Activated CD4-positive, alpha-beta T cell treated with anti-CD3 and anti-CD28 coated beads, Interleukin-2, amount 10 ng/mL, durations not matched to agents 24 days and 14 days (primary cell): Measurements from ENCODE around the gene ENOSF1. TPM values are rescaled to one million over a fixed set of nuclear protein-coding genes. Genes with fewer than 3 reads are reported as not detected.

ENCODE experiments used
- DNase-seq: peaks from one replicate; pipeline ENCODE4 v3.0.0; 2022
- H3K27ac Mint-ChIP-seq: one replicate; pipeline ENCODE4 v1.8.0; 2022; ENCODE audit warnings: mild to moderate bottlenecking, mixed read lengths
- H3K27me3 Mint-ChIP-seq: one replicate; pipeline ENCODE4 v1.8.0; 2022; ENCODE audit warnings: mixed read lengths
- H3K36me3 Mint-ChIP-seq: one replicate; pipeline ENCODE4 v1.8.0; 2022; ENCODE audit warnings: low read depth, mild to moderate bottlenecking, mixed read lengths
- H3K4me1 Mint-ChIP-seq: one replicate; pipeline ENCODE4 v1.8.0; 2021; ENCODE audit warnings: mixed read lengths
- H3K4me3 Mint-ChIP-seq: one replicate; pipeline ENCODE4 v1.8.0; 2022; ENCODE audit warnings: mild to moderate bottlenecking, moderate library complexity, mixed read lengths
- H3K9me3 Mint-ChIP-seq: one replicate; pipeline ENCODE4 v1.8.0; 2021; ENCODE audit warnings: mixed read lengths
- intact Hi-C: fragments of 100-400 bp; cut with micrococcal nuclease; formaldehyde crosslinking; loops from one replicate; pipeline ENCODE4 v1.15.1; 2023
- total RNA-seq: library from RNA; stranded (reverse); gene quantifications from 2 replicates; pipeline ENCODE4 v1.2.3, GENCODE V29; 2022

ENOSF1 gene
- total RNA-seq, 1 donor from 2014 or later, result 91.8 TPM

GRCh38 chr18:657311-658000, 55.0 kb downstream of the ENOSF1 start, which contains the start of gene TYMS:
Gene TYMS, plus strand, starts transcription at chr18:657653. Its CDS starts 90 bp downstream, at chr18:657743.
- peaks cover 43% of the 10 kb centered on the region for H3K36me3 Mint-ChIP-seq
- peaks cover 5% of the 10 kb centered on the region for H3K9me3 Mint-ChIP-seq
- H3K27me3 Mint-ChIP-seq, result no peaks in the 10 kb centered on the region
- H3K4me1 Mint-ChIP-seq, result peaks cover 42% of the 10 kb centered on the region
- H3K4me3 Mint-ChIP-seq, result peak within 1 kb of the TSS; percentile 96
- DNase-seq, result peak; percentile 88
- intact Hi-C loops, result loop anchor here (2.0 to 5.0 kb wide), 2 partner anchors 35 to 145 kb away; no protein-coding TSS in a partner anchor
- H3K27ac Mint-ChIP-seq, result peak within 1 kb of the TSS; percentile 96

- Mint-ChIP-seq H3K27me3 (no peaks in the 10 kb centered on the region), H3K27ac (no peak overlapping the region), H3K36me3 (peaks cover 24% of the 10 kb centered on the region), H3K4me1 (peaks cover 40% of the 10 kb centered on the region), H3K9me3 (no peaks in the 10 kb centered on the region), H3K4me3 (peak overlapping the region; percentile 26)
- peak; percentile 47 for DNase-seq
- intact Hi-C loops, result loop anchor here (5.0 kb wide), 1 partner anchor 33 kb away; no protein-coding TSS in a partner anchor
These were observed 57.0 kb downstream of the ENOSF1 start for GRCh38 chr18:655445-655844.

DNA sequence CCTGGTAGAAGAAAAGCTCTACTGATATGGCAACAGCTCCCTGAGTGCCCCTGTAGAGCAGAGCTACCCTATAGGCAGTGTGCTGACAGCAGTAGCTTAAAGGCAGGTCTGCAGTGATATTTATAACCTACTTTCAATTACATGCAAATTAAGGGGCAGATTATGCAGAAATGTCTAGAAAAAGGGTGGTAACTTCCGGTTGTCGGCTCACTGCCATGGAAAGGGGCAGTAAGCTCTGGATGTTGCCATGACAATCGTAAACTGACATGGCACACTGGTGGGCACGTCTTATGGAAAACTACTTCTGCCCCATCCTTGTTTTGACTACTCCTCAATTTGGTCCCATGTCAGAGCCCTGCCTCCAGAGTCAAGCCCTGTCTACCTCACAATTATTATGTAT, 57.8 kb downstream of the ENOSF1 start:
- no peak overlapping the region for H3K4me3 Mint-ChIP-seq
- intact Hi-C loops, result no loop called here
- H3K27me3 Mint-ChIP-seq, result no peaks in the 10 kb centered on the region
- no peak overlapping the region for H3K27ac Mint-ChIP-seq
- peaks cover 35% of the 10 kb centered on the region for H3K4me1 Mint-ChIP-seq
- H3K36me3 Mint-ChIP-seq, result peaks cover 16% of the 10 kb centered on the region
- H3K9me3 Mint-ChIP-seq, result no peaks in the 10 kb centered on the region
- peak; percentile 51 for DNase-seq

GRCh38 chr18:653512-653911, 58.9 kb downstream of the ENOSF1 start:
- no peaks in the 10 kb centered on the region for H3K9me3 Mint-ChIP-seq
- no peak overlapping the region for H3K4me3 Mint-ChIP-seq
- H3K36me3 Mint-ChIP-seq, result peaks cover 6% of the 10 kb centered on the region
- H3K4me1 Mint-ChIP-seq, result peaks cover 25% of the 10 kb centered on the region
- H3K27me3 Mint-ChIP-seq, result no peaks in the 10 kb centered on the region
- H3K27ac Mint-ChIP-seq, result no peak overlapping the region
- DNase-seq, result peak; percentile 27
- intact Hi-C loops, result no loop called here

DNA sequence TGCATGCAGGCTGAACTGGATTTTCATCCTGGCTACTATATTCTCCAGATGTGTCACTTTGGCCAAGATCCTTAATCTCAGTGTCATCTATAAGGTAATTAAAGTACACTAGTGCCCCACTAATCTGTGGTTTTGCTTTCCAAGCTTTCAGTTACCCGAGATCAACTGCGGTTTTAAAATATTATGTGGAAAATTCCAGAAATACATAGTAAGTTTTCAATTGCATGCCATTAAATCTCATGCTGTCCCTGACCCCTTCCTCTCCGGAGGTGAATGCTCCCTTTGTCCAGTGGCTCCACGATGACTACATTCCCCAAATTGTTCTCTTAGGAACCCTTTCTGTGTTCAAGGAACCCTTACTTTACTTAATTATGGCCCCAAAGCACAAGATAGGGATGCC, 60.3 kb downstream of the ENOSF1 start:
- intact Hi-C loops, result no loop called here
- peaks cover 25% of the 10 kb centered on the region for H3K4me1 Mint-ChIP-seq
- H3K36me3 Mint-ChIP-seq, result peaks cover 4% of the 10 kb centered on the region
- no peak overlapping the region for H3K4me3 Mint-ChIP-seq
- H3K27me3 Mint-ChIP-seq, result no peaks in the 10 kb centered on the region
- H3K9me3 Mint-ChIP-seq, result no peaks in the 10 kb centered on the region
- no peak for DNase-seq
- no peak overlapping the region for H3K27ac Mint-ChIP-seq

DNA sequence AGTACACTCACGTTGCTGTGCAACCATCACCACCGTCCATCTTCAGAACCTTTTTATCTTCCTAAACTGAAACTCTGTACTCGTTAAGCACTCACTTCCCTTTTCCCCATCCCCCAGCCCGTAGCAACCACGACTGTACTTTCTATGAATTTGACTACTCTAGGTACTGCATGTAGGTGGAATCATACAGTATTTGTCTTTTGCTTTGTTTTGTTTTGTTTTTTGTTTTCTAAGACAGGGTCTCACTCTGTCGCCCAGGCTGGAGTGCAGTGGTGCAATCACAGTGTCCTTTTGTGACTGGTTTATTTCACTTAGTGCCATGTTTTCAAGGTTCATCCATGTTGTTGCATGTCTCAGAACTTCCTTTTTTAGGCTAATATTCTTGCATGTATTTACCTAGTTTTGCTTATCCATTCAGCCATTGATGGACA, 62.0 kb downstream of the ENOSF1 start:
- Mint-ChIP-seq H3K4me1 (peaks cover 14% of the 10 kb centered on the region), H3K4me3 (peak overlapping the region; percentile 68), H3K9me3 (no peaks in the 10 kb centered on the region), H3K27ac (peak overlapping the region; percentile 58), H3K27me3 (no peaks in the 10 kb centered on the region), H3K36me3 (no peaks in the 10 kb centered on the region)
- DNase-seq, result peak; percentile 84
- intact Hi-C loops, result no loop called here

DNA sequence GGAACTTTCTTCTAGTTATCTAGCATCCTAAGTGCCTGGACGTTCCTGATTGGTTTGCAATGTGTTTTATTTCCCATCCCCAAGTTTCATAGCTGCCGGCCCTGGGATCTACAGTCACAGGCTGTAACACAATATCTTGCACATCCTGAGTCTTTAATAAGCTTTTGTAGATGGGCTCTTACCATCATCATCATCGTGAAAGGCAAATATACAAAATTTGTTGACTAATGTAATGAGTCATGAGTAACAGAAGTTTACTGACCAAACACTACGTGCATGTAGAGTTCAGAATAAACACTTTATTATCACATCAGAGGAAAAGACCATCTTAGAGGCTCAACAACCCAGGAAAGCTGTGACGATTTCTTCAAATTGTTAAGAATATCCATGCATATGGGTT, 63.1 kb downstream of the ENOSF1 start:
- Mint-ChIP-seq H3K4me3 (no peak overlapping the region), H3K27me3 (peaks cover 1% of the 10 kb centered on the region), H3K9me3 (no peaks in the 10 kb centered on the region), H3K36me3 (no peaks in the 10 kb centered on the region), H3K27ac (no peak overlapping the region), H3K4me1 (peaks cover 12% of the 10 kb centered on the region)
- DNase-seq, result no peak
- intact Hi-C loops, result no loop called here

DNA sequence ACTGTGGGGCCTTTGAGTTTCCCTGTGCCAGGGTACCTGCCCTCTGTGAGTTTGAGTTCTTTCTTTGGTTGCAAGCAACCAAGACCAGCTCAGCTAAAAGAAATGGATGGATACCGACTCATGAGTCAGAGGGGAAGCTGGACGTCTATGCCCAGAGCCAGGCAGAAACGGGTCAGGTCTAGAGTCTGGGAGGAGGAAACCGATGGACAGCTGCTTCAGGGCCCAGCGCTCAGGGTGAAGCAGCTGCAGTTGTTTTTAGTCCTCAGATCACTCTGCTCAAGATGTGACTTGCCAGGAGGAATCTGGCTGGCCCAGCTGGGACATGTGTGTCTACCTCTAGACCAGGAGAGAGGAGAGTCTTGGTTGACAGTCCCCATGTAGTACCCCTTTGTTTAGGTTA, 65.1 kb downstream of the ENOSF1 start:
- no peaks in the 10 kb centered on the region for H3K36me3 Mint-ChIP-seq
- DNase-seq, result no peak
- H3K4me1 Mint-ChIP-seq, result peaks cover 8% of the 10 kb centered on the region
- H3K9me3 Mint-ChIP-seq, result no peaks in the 10 kb centered on the region
- H3K27ac Mint-ChIP-seq, result no peak overlapping the region
- peaks cover 11% of the 10 kb centered on the region for H3K27me3 Mint-ChIP-seq
- intact Hi-C loops, result no loop called here
- H3K4me3 Mint-ChIP-seq, result no peak overlapping the region

GRCh38 chr18:644395-645004, 67.9 kb downstream of the ENOSF1 start:
- Mint-ChIP-seq H3K4me3 (no peak overlapping the region), H3K27ac (no peak overlapping the region), H3K4me1 (no peaks in the 10 kb centered on the region), H3K9me3 (no peaks in the 10 kb centered on the region), H3K27me3 (peaks cover 21% of the 10 kb centered on the region), H3K36me3 (no peaks in the 10 kb centered on the region)
- no peak for DNase-seq
- intact Hi-C loops, result no loop called here

GRCh38 chr18:641224-641623, 71.2 kb downstream of the ENOSF1 start:
- H3K4me3 Mint-ChIP-seq, result no peak overlapping the region
- DNase-seq, result no peak
- no peaks in the 10 kb centered on the region for H3K36me3 Mint-ChIP-seq
- peaks cover 24% of the 10 kb centered on the region for H3K27me3 Mint-ChIP-seq
- H3K27ac Mint-ChIP-seq, result no peak overlapping the region
- intact Hi-C loops, result no loop called here
- H3K9me3 Mint-ChIP-seq, result no peaks in the 10 kb centered on the region
- H3K4me1 Mint-ChIP-seq, result no peaks in the 10 kb centered on the region

GRCh38 chr18:635171-635570, 77.3 kb downstream of the ENOSF1 start:
- Mint-ChIP-seq H3K36me3 (no peaks in the 10 kb centered on the region), H3K4me3 (no peak overlapping the region), H3K27me3 (peaks cover 16% of the 10 kb centered on the region), H3K4me1 (no peaks in the 10 kb centered on the region), H3K27ac (no peak overlapping the region), H3K9me3 (no peaks in the 10 kb centered on the region)
- DNase-seq, result no peak
- intact Hi-C loops, result no loop called here

DNA sequence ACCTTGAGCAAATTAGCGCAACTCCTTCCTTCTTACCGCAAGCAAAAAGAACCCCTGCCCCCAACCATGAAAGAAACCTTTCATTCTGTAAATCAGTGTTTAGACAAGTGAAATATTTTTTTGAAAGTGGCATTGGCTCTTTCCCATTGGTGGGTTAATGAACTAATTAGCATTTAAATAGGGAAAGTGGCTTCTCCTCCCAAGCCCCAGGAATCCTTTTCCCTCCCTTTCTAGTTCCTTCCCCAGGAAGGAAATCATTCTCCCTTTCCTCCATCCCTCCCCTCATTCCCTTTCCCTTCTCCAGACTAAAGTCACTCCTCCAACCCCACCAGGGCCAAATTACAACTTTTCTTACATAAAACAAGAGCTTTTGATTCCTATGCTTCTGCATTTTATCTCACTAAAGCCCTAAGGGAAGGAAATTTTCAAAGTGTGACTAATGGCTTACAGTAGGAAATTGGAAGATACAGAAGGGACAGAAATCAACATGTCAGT, 77.8 kb downstream of the ENOSF1 start:
- DNase-seq, result no peak
- no peak overlapping the region for H3K27ac Mint-ChIP-seq
- H3K27me3 Mint-ChIP-seq, result peaks cover 15% of the 10 kb centered on the region
- H3K4me3 Mint-ChIP-seq, result no peak overlapping the region
- H3K9me3 Mint-ChIP-seq, result no peaks in the 10 kb centered on the region
- intact Hi-C loops, result no loop called here
- peaks cover under 1% of the 10 kb centered on the region for H3K4me1 Mint-ChIP-seq
- H3K36me3 Mint-ChIP-seq, result no peaks in the 10 kb centered on the region

- Mint-ChIP-seq H3K4me1 (peaks cover 5% of the 10 kb centered on the region), H3K4me3 (no peak overlapping the region), H3K9me3 (no peaks in the 10 kb centered on the region), H3K27me3 (peaks cover 19% of the 10 kb centered on the region), H3K27ac (no peak overlapping the region), H3K36me3 (no peaks in the 10 kb centered on the region)
- no peak for DNase-seq
- intact Hi-C loops, result no loop called here
These were observed 80.9 kb downstream of the ENOSF1 start for GRCh38 chr18:631560-631959.
